ENCODE measurements around the gene GPATCH2L.
A peak's percentile ranks its signal among the peaks of the same experiment; 100 is the strongest.

Gene GPATCH2L

GRCh38 chr14:76151398-76152332 is at the start of gene GPATCH2L:
Gene GPATCH2L (plus strand): TSS chr14:76151922. CDS start chr14:76154364, 2,442 bp downstream.
- Histone ChIP-seq H3K27ac (ENCODE audit: low read depth, low read length) (peak within 1 kb of the TSS; percentile 81), H3K4me1 (ENCODE audit: insufficient read depth, low read length) (peaks cover 40% of the 10 kb centered on the region)

GRCh38 chr14:76104802-76105355 is 46.8 kb upstream of the GPATCH2L start:
- H3K4me3 ChIP-seq (ENCODE audit: low read depth in 1 of 2, low read length in 2 of 2): no peak overlapping the region
- peaks cover 20% of the 10 kb centered on the region for H3K4me1 ChIP-seq (ENCODE audit: insufficient read depth, low read length)
- H3K9me3 ChIP-seq (ENCODE audit: low read length): no peaks in the 10 kb centered on the region
- H3K36me3 ChIP-seq (ENCODE audit: insufficient read depth, low read length): no peaks in the 10 kb centered on the region
- no peak overlapping the region for H3K27ac ChIP-seq (ENCODE audit: low read depth, low read length)
- H3K9ac ChIP-seq (ENCODE audit: low read length): no peak overlapping the region
- peaks cover 0 to 5% of the 10 kb centered on the region in 2 donors for H3K27me3 ChIP-seq (ENCODE audit: control insufficient read depth in 1 of 2, insufficient read depth in 2 of 2, low read length in 2 of 2)

More at GRCh38 chr14:76151398-76152332, at the start of gene GPATCH2L:
- Histone ChIP-seq H3K36me3 (ENCODE audit: insufficient read depth, low read length) (peaks cover 13% of the 10 kb centered on the region), H3K9me3 (ENCODE audit: low read length) (no peaks in the 10 kb centered on the region), H3K4me3 (ENCODE audit: low read depth in 1 of 2, low read length in 2 of 2) (peak within 1 kb of the TSS; percentile 66 to 97), H3K27me3 (ENCODE audit: control insufficient read depth in 1 of 2, insufficient read depth in 2 of 2, low read length in 2 of 2) (no peaks in the 10 kb centered on the region), H3K9ac (ENCODE audit: low read length) (peak within 1 kb of the TSS; percentile 71)

- peaks cover 0 to 5% of the 10 kb centered on the region in 2 donors for H3K27me3 ChIP-seq (ENCODE audit: control insufficient read depth in 1 of 2, insufficient read depth in 2 of 2, low read length in 2 of 2)
Observed at GRCh38 chr14:76106188-76106587, 45.5 kb upstream of the GPATCH2L start.

GRCh38 chr14:76109087-76109880 is 42.4 kb upstream of the GPATCH2L start:
- Histone ChIP-seq H3K27ac (ENCODE audit: low read depth, low read length) (no peak overlapping the region), H3K4me3 (ENCODE audit: low read depth in 1 of 2, low read length in 2 of 2) (no peak overlapping the region), H3K9ac (ENCODE audit: low read length) (no peak overlapping the region), H3K36me3 (ENCODE audit: insufficient read depth, low read length) (no peaks in the 10 kb centered on the region), H3K9me3 (ENCODE audit: low read length) (no peaks in the 10 kb centered on the region), H3K4me1 (ENCODE audit: insufficient read depth, low read length) (no peaks in the 10 kb centered on the region), H3K27me3 (ENCODE audit: control insufficient read depth in 1 of 2, insufficient read depth in 2 of 2, low read length in 2 of 2) (peaks cover 0 to 5% of the 10 kb centered on the region in 2 donors)

More at GRCh38 chr14:76106188-76106587, 45.5 kb upstream of the GPATCH2L start:
- Histone ChIP-seq H3K4me1 (ENCODE audit: insufficient read depth, low read length) (peaks cover 15% of the 10 kb centered on the region), H3K27ac (ENCODE audit: low read depth, low read length) (no peak overlapping the region), H3K4me3 (ENCODE audit: low read depth in 1 of 2, low read length in 2 of 2) (no peak overlapping the region), H3K9ac (ENCODE audit: low read length) (no peak overlapping the region), H3K36me3 (ENCODE audit: insufficient read depth, low read length) (no peaks in the 10 kb centered on the region), H3K9me3 (ENCODE audit: low read length) (no peaks in the 10 kb centered on the region)

GRCh38 chr14:76112889-76113624 is 38.7 kb upstream of the GPATCH2L start:
- H3K36me3 ChIP-seq (ENCODE audit: insufficient read depth, low read length): no peaks in the 10 kb centered on the region
- H3K27ac ChIP-seq (ENCODE audit: low read depth, low read length): no peak overlapping the region
- no peaks in the 10 kb centered on the region for H3K27me3 ChIP-seq (ENCODE audit: control insufficient read depth in 1 of 2, insufficient read depth in 2 of 2, low read length in 2 of 2)
- H3K9ac ChIP-seq (ENCODE audit: low read length): no peak overlapping the region
- no peaks in the 10 kb centered on the region for H3K4me1 ChIP-seq (ENCODE audit: insufficient read depth, low read length)
- H3K9me3 ChIP-seq (ENCODE audit: low read length): no peaks in the 10 kb centered on the region
- no peak overlapping the region for H3K4me3 ChIP-seq (ENCODE audit: low read depth in 1 of 2, low read length in 2 of 2)

GRCh38 chr14:76113691-76114090 is 38.0 kb upstream of the GPATCH2L start:
- Histone ChIP-seq H3K4me1 (ENCODE audit: insufficient read depth, low read length) (no peaks in the 10 kb centered on the region), H3K9me3 (ENCODE audit: low read length) (no peaks in the 10 kb centered on the region), H3K27ac (ENCODE audit: low read depth, low read length) (no peak overlapping the region), H3K9ac (ENCODE audit: low read length) (no peak overlapping the region), H3K4me3 (ENCODE audit: low read depth in 1 of 2, low read length in 2 of 2) (no peak overlapping the region), H3K27me3 (ENCODE audit: control insufficient read depth in 1 of 2, insufficient read depth in 2 of 2, low read length in 2 of 2) (no peaks in the 10 kb centered on the region), H3K36me3 (ENCODE audit: insufficient read depth, low read length) (no peaks in the 10 kb centered on the region)

GRCh38 chr14:76115010-76115422 is 36.7 kb upstream of the GPATCH2L start:
- no peak overlapping the region for H3K4me3 ChIP-seq (ENCODE audit: low read depth in 1 of 2, low read length in 2 of 2)
- no peak overlapping the region for H3K9ac ChIP-seq (ENCODE audit: low read length)
- H3K27me3 ChIP-seq (ENCODE audit: control insufficient read depth in 1 of 2, insufficient read depth in 2 of 2, low read length in 2 of 2): no peaks in the 10 kb centered on the region
- H3K9me3 ChIP-seq (ENCODE audit: low read length): no peaks in the 10 kb centered on the region
- no peaks in the 10 kb centered on the region for H3K4me1 ChIP-seq (ENCODE audit: insufficient read depth, low read length)
- no peaks in the 10 kb centered on the region for H3K36me3 ChIP-seq (ENCODE audit: insufficient read depth, low read length)
- H3K27ac ChIP-seq (ENCODE audit: low read depth, low read length): no peak overlapping the region

- H3K27ac ChIP-seq (ENCODE audit: low read depth, low read length): no peak overlapping the region
- H3K9me3 ChIP-seq (ENCODE audit: low read length): no peaks in the 10 kb centered on the region
- no peak overlapping the region for H3K9ac ChIP-seq (ENCODE audit: low read length)
- H3K36me3 ChIP-seq (ENCODE audit: insufficient read depth, low read length): no peaks in the 10 kb centered on the region
- no peaks in the 10 kb centered on the region for H3K27me3 ChIP-seq (ENCODE audit: control insufficient read depth in 1 of 2, insufficient read depth in 2 of 2, low read length in 2 of 2)
- H3K4me3 ChIP-seq (ENCODE audit: low read depth in 1 of 2, low read length in 2 of 2): no peak overlapping the region
- H3K4me1 ChIP-seq (ENCODE audit: insufficient read depth, low read length): no peaks in the 10 kb centered on the region
Observed at GRCh38 chr14:76117789-76118484, 33.8 kb upstream of the GPATCH2L start.

- Histone ChIP-seq H3K27me3 (ENCODE audit: control insufficient read depth in 1 of 2, insufficient read depth in 2 of 2, low read length in 2 of 2) (no peaks in the 10 kb centered on the region), H3K36me3 (ENCODE audit: insufficient read depth, low read length) (no peaks in the 10 kb centered on the region), H3K9me3 (ENCODE audit: low read length) (no peaks in the 10 kb centered on the region), H3K4me1 (ENCODE audit: insufficient read depth, low read length) (no peaks in the 10 kb centered on the region), H3K4me3 (ENCODE audit: low read depth in 1 of 2, low read length in 2 of 2) (no peak overlapping the region), H3K27ac (ENCODE audit: low read depth, low read length) (no peak overlapping the region), H3K9ac (ENCODE audit: low read length) (no peak overlapping the region)
Observed at GRCh38 chr14:76118594-76118993, 33.1 kb upstream of the GPATCH2L start.

GRCh38 chr14:76121089-76121748 is 30.5 kb upstream of the GPATCH2L start:
- Histone ChIP-seq H3K36me3 (ENCODE audit: insufficient read depth, low read length) (no peaks in the 10 kb centered on the region), H3K9ac (ENCODE audit: low read length) (no peak overlapping the region), H3K4me3 (ENCODE audit: low read depth in 1 of 2, low read length in 2 of 2) (no peak overlapping the region)

More at GRCh38 chr14:76121089-76121748, 30.5 kb upstream of the GPATCH2L start:
- Histone ChIP-seq H3K9me3 (ENCODE audit: low read length) (no peaks in the 10 kb centered on the region), H3K27ac (ENCODE audit: low read depth, low read length) (no peak overlapping the region), H3K4me1 (ENCODE audit: insufficient read depth, low read length) (no peaks in the 10 kb centered on the region), H3K27me3 (ENCODE audit: control insufficient read depth in 1 of 2, insufficient read depth in 2 of 2, low read length in 2 of 2) (no peaks in the 10 kb centered on the region)

All from muscle layer of colon (tissue), 2 donors.